OCI-LY1 (cell line): Measurements from ENCODE around the gene PRKCH.

Source experiments
- H2AFZ ChIP-seq: fragments of 200-600 bp; sonication (generic), shearing (Covaris generic); 2 replicates; pipeline ENCODE4 v1.6.0; 2014; ENCODE audit warnings: antibody characterized with exemption, mild to moderate bottlenecking, low read length
- H3F3A ChIP-seq: fragments of 200-600 bp; sonication (generic), shearing (Covaris generic); 2 replicates; pipeline ENCODE4 v1.6.0; 2014; ENCODE audit warnings: mild to moderate bottlenecking, antibody characterized with exemption, low read length, moderate library complexity; ENCODE audit not compliant: insufficient read depth
- H3K27ac ChIP-seq: fragments of 200-600 bp; sonication (generic); 2 replicates; pipeline ENCODE4 v1.5.1; 2014; ENCODE audit warnings: low read length, mixed run types, mild to moderate bottlenecking, low read depth; ENCODE audit not compliant: poor library complexity, severe bottlenecking
- H3K27me3 ChIP-seq: fragments of 200-600 bp; sonication (generic); 2 replicates; pipeline ENCODE4 v1.6.0; 2014; ENCODE audit warnings: antibody characterized with exemption, mild to moderate bottlenecking, low read length, moderate library complexity; ENCODE audit not compliant: insufficient read depth
- H3K36me3 ChIP-seq: fragments of 200-600 bp; sonication (generic); 2 replicates; pipeline ENCODE4 v1.6.1; 2014; ENCODE audit warnings: mild to moderate bottlenecking, antibody characterized with exemption, low read length, moderate library complexity, mixed read lengths; ENCODE audit not compliant: insufficient read depth
- H3K4me1 ChIP-seq: fragments of 200-600 bp; sonication (generic); 2 replicates; pipeline ENCODE4 v1.5.1; 2014; ENCODE audit warnings: mild to moderate bottlenecking, low read length, moderate library complexity; ENCODE audit not compliant: insufficient read depth, severe bottlenecking
- H3K4me2 ChIP-seq: fragments of 200-600 bp; sonication (generic), shearing (Covaris generic); 2 replicates; pipeline ENCODE4 v1.6.1; 2014; ENCODE audit warnings: low read length
- H3K4me3 ChIP-seq: fragments of 200-600 bp; sonication (generic); 2 replicates; pipeline ENCODE4 v1.5.1; 2014; ENCODE audit warnings: low read length, low read depth, mild to moderate bottlenecking, mixed read lengths; ENCODE audit not compliant: poor library complexity, severe bottlenecking
- H3K79me2 ChIP-seq: fragments of 200-600 bp; shearing (Covaris generic); 2 replicates; pipeline ENCODE4 v1.6.1; 2016; ENCODE audit warnings: mixed run types, low read length, mixed read lengths; ENCODE audit not compliant: insufficient read depth
- H3K9ac ChIP-seq: fragments of 200-600 bp; sonication (generic), shearing (Covaris generic); 2 replicates; pipeline ENCODE4 v1.6.1; 2014; ENCODE audit warnings: mild to moderate bottlenecking, low read length, mixed read lengths
- H3K9me2 ChIP-seq: fragments of 200-600 bp; sonication (generic), shearing (Covaris generic); 2 replicates; pipeline ENCODE4 v1.6.1; 2014; ENCODE audit warnings: low read depth, mild to moderate bottlenecking, low read length, mixed read lengths
- H3K9me3 ChIP-seq: fragments of 200-600 bp; shearing (Covaris generic); 2 replicates; pipeline ENCODE4 v1.6.1; 2014; ENCODE audit warnings: low read length, mixed read lengths
- H4K20me1 ChIP-seq: fragments of 200-600 bp; sonication (generic), shearing (Covaris generic); 2 replicates; pipeline ENCODE4 v1.6.0; 2016; ENCODE audit warnings: mild to moderate bottlenecking, low read length; ENCODE audit not compliant: insufficient read depth
- EZH2 ChIP-seq: fragments of 200-600 bp; sonication (generic), shearing (Covaris generic); IDR thresholded peaks from 2 replicates; pipeline ENCODE4 v1.8.0; 2017; ENCODE audit warnings: borderline replicate concordance, mixed run types, mild to moderate bottlenecking, antibody characterized with exemption, low read length, moderate library complexity, mixed read lengths
- TF ChIP-seq, protein P1 (sequence below): fragments of 200-600 bp; sonication (generic), shearing (Covaris generic); IDR thresholded peaks from 2 replicates; pipeline ENCODE4 v1.5.1; 2017; ENCODE audit warnings: mild to moderate bottlenecking, antibody characterized with exemption, low read length, moderate library complexity, mixed read lengths

Gene PRKCH

DNA sequence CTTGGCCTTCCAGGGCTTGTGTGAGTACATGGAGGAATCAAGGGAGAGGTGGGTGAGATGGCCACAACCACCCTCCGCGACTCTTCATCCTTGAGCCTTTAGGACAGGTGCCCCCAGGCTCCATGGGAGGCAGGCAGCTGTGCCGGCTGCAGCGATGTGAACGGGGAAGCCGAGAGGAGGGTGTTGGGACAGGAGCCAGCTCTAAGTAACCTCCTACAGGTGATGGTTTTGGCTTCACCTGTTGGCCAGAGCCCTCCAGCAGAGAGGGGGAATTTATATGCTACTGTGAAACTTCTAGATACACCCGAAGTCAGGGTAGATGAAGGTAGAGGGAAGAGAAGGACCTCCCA is 241.8 kb downstream of the PRKCH start:
- Histone ChIP-seq H3F3A (no peaks in the 10 kb centered on the region), H3K79me2 (no peaks in the 10 kb centered on the region), H4K20me1 (no peaks in the 10 kb centered on the region), H3K36me3 (no peaks in the 10 kb centered on the region), H3K4me3 (no peak overlapping the region), H3K27me3 (no peaks in the 10 kb centered on the region), H3K27ac (no peak overlapping the region), H3K4me2 (no peak overlapping the region), H3K9me2 (no peaks in the 10 kb centered on the region), H3K4me1 (peaks cover 36% of the 10 kb centered on the region), H3K9ac (no peak overlapping the region), H3K9me3 (no peaks in the 10 kb centered on the region), H2AFZ (no peak overlapping the region)
- TF ChIP-seq EZH2: no peak
- TF ChIP-seq, protein P1, sequence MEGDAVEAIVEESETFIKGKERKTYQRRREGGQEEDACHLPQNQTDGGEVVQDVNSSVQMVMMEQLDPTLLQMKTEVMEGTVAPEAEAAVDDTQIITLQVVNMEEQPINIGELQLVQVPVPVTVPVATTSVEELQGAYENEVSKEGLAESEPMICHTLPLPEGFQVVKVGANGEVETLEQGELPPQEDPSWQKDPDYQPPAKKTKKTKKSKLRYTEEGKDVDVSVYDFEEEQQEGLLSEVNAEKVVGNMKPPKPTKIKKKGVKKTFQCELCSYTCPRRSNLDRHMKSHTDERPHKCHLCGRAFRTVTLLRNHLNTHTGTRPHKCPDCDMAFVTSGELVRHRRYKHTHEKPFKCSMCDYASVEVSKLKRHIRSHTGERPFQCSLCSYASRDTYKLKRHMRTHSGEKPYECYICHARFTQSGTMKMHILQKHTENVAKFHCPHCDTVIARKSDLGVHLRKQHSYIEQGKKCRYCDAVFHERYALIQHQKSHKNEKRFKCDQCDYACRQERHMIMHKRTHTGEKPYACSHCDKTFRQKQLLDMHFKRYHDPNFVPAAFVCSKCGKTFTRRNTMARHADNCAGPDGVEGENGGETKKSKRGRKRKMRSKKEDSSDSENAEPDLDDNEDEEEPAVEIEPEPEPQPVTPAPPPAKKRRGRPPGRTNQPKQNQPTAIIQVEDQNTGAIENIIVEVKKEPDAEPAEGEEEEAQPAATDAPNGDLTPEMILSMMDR: no peak

DNA sequence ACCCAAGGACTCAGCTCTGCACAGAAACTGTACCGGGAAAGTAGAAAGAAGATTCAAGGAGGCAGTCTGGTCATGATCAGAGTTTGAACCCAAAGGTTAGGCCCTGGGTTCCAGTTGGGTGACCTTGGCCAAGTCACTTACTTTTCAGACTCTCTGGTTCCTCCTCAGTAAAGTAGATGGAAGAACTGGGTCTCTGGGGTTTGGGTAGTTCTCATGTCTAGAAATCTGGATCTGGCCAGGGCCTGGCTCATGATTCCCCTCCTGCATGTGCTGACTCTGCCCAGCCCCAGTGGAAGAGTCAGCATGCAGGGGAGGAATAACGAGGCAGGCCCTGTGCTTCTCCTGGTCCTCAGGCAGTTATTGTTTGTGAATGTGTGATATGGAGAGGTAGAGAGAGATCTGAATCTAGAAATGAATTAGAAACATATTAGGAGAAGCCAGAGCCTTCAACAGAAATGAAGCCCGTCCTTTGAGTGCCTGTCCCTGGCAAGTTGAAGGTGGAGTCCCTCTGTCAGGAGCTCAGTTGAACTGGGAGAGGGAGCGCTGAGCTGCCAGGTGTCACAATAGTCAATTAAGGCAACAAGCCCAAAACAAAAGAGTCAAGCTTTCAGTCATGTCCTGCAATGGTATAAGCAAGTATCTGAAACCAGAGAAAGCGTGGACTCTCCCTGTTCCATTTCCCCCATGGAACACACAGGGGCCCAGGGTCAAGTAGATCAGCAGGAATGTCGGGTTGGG is 242.7 kb downstream of the PRKCH start:
- Histone ChIP-seq H3K4me1 (peaks cover 37% of the 10 kb centered on the region), H3K79me2 (no peaks in the 10 kb centered on the region), H3K4me3 (no peak overlapping the region), H3K9me3 (no peaks in the 10 kb centered on the region), H3K9ac (no peak overlapping the region; the same call in 1 of the 2 replicates), H3K4me2 (no peak overlapping the region), H3F3A (no peaks in the 10 kb centered on the region), H3K9me2 (no peaks in the 10 kb centered on the region), H3K36me3 (no peaks in the 10 kb centered on the region), H4K20me1 (no peaks in the 10 kb centered on the region), H3K27ac (peak overlapping the region; percentile 12), H3K27me3 (no peaks in the 10 kb centered on the region), H2AFZ (no peak overlapping the region)
- TF ChIP-seq, protein P1: no peak
- TF ChIP-seq EZH2: no peak

DNA sequence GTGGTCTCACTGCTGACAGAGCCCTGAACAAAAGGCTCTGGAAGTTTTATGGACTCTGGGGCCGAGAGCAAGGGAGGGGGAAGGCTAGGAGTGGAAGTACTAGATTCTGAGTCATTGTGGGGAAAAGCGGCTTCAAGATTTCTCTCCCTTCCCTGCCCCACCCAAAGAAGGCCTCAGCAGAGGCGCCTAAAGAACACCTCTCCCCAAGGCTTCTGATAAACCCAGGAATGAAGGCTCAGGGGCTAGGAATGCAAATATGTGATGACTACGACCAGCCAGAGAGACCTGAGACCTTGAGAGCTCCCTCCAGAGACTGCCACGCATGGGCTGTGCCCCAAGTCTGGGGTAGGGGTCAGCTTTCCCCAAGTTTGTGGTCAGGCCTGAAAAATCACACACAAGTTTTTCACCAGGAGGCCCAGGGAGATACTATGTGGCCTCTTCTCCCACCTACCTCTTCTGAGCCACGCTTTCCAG is 243.3 kb downstream of the PRKCH start:
- Histone ChIP-seq H3K9me3 (no peaks in the 10 kb centered on the region), H3K4me1 (peaks cover 44% of the 10 kb centered on the region), H2AFZ (no peak overlapping the region), H3K9me2 (no peaks in the 10 kb centered on the region), H3K27ac (peak overlapping the region; percentile 12), H4K20me1 (no peaks in the 10 kb centered on the region), H3K27me3 (no peaks in the 10 kb centered on the region), H3K79me2 (no peaks in the 10 kb centered on the region), H3K4me3 (no peak overlapping the region), H3F3A (no peaks in the 10 kb centered on the region), H3K36me3 (no peaks in the 10 kb centered on the region), H3K9ac (no peak overlapping the region; the same call in 1 of the 2 replicates), H3K4me2 (no peak overlapping the region)
- TF ChIP-seq, protein P1: no peak
- TF ChIP-seq EZH2: no peak
